Neural progenitor cell (in vitro differentiated cells): ENCODE results near the gene RASA4B.
"Not testable (repeated sequence)": the region's sequence is repeated elsewhere in the genome, so short reads cannot be mapped to it uniquely, and the experiment has no call there.

Source experiments
- CTCF ChIP-seq: fragments of 200-600 bp; sonication (generic); IDR thresholded peaks from 2 replicates; pipeline ENCODE4 v1.5.1; 2017; ENCODE audit warnings: antibody characterized with exemption, mild to moderate bottlenecking
- EZH2 ChIP-seq: fragments of 200-600 bp; sonication (generic); IDR thresholded peaks from 2 replicates; pipeline ENCODE4 v1.6.1; 2017; ENCODE audit warnings: antibody characterized with exemption, mild to moderate bottlenecking, moderate library complexity

DNA sequence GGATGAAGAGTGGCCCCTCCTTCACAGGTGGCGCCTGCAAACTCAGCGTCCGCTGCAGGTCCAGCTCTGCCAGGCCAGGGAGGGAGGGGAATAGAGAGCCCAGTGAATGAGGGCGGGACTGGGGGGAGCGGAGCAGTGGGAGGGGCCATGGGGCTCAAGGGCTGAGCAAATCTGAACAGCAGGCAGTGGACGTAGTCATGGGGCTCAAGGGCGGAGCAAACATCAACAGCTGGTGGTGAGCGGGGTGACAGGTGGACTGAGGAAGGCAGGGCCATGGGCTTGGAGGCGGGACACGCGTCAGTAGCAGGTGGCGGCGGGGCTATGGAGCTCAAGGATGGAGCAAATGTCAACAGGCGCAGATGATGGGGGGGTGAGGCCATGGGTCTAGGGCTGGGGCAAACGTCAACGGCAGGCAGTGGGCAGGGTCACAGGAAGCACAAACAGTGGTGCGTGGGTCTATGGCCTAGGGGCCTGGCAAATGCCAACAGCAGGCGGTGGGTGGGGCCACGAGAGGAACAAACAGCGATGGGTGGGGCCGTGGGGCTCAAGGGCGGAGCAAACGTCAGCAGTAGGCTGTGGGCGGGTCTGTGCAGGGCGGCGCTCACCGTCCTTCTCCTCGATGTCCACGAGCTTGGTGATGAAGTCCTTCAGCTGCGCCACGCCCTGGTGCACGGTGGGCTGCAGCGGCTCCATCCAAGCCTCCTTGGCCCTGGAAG, 24.2 kb downstream of the RASA4B start:
- not testable (repeated sequence) for TF ChIP-seq EZH2, CTCF
